Muscle of leg (tissue), 11 donors: Measurements from ENCODE around the gene LDAH. TPM values are rescaled to one million over a fixed set of nuclear protein-coding genes. Genes with fewer than 3 reads are reported as not detected.
A peak's percentile ranks its signal among the peaks of the same experiment; 100 is the strongest.

ENCODE experiments used
- DNase-seq: peaks from one replicate; pipeline ENCODE4 v3.0.0; 2013
- H3K27ac ChIP-seq: one replicate; pipeline ENCODE4 v1.5.1; 2013; ENCODE audit warnings: mild to moderate bottlenecking, low read length, control low read depth
- H3K27me3 ChIP-seq: one replicate; pipeline ENCODE4 v1.6.1; 2013; ENCODE audit warnings: low read length; ENCODE audit not compliant: control insufficient read depth, insufficient read depth
- H3K36me3 ChIP-seq: one replicate; pipeline ENCODE4 v1.6.1; 2013; ENCODE audit warnings: low read length; ENCODE audit not compliant: control insufficient read depth, insufficient read depth
- H3K4me1 ChIP-seq: one replicate; pipeline ENCODE4 v1.6.1; 2013; ENCODE audit warnings: low read length; ENCODE audit not compliant: control insufficient read depth, insufficient read depth
- H3K4me3 ChIP-seq: one replicate; pipeline ENCODE4 v1.5.1; 2013; ENCODE audit warnings: low read length, control low read depth
- H3K9me3 ChIP-seq: replicated peaks from 2 replicates; pipeline ENCODE4 v1.6.1; 2013; ENCODE audit warnings: low read depth, low read length; ENCODE audit not compliant: control insufficient read depth
- WGBS: methylation state at CpG from one replicate; pipeline ENCODE4 v1.1.5; 2013; ENCODE audit warnings: missing lambda C conversion rate; ENCODE audit not compliant: insufficient coverage; 5-methylcytosine and 5-hydroxymethylcytosine counted together
- polyA plus RNA-seq, 8 donors: library from polyadenylated mRNA; unstranded; fragments of 120-200 nt; gene quantifications; one replicate each; pipeline versions ENCODE4 v1.2.1 to v1.2.3, GENCODE V29; 2013; ENCODE audit warnings: inconsistent platforms in 1 of 8, low replicate concordance in 1 of 8; ENCODE audit not compliant: insufficient read length in 8 of 8, insufficient read depth in 1 of 8
- total RNA-seq: library from RNA; stranded (reverse); fragments of 120-200 nt; gene quantifications from one replicate; pipeline ENCODE4 v1.2.4, GENCODE V29; 2013

The LDAH gene
- total and polyA plus RNA-seq, 9 donors, result 8.5 to 15.5 (median 10.9) TPM

GRCh38 chr2:20664431-20665242 is 158.3 kb downstream of the LDAH start:
- H3K4me3 ChIP-seq, result no peak overlapping the region
- no peak for DNase-seq
- peaks cover 30% of the 10 kb centered on the region for H3K4me1 ChIP-seq
- H3K27me3 ChIP-seq, result peaks cover 89% of the 10 kb centered on the region
- no peaks in the 10 kb centered on the region for H3K9me3 ChIP-seq
- WGBS, result 12% methylated on average over 9 of the region's 17 CpGs
- H3K36me3 ChIP-seq, result no peaks in the 10 kb centered on the region
- no peak overlapping the region for H3K27ac ChIP-seq

GRCh38 chr2:20664071-20664390 is 158.9 kb downstream of the LDAH start:
- Histone ChIP-seq H3K27ac (no peak overlapping the region), H3K4me3 (no peak overlapping the region), H3K27me3 (peaks cover 85% of the 10 kb centered on the region), H3K4me1 (peaks cover 24% of the 10 kb centered on the region), H3K9me3 (no peaks in the 10 kb centered on the region), H3K36me3 (no peaks in the 10 kb centered on the region)
- WGBS, result 0% methylated on average over 1 of the region's 2 CpGs
- DNase-seq, result no peak

GRCh38 chr2:20663196-20664070 is 159.5 kb downstream of the LDAH start:
- Histone ChIP-seq H3K27ac (no peak overlapping the region), H3K9me3 (no peaks in the 10 kb centered on the region), H3K36me3 (no peaks in the 10 kb centered on the region), H3K4me1 (peaks cover 24% of the 10 kb centered on the region), H3K4me3 (no peak overlapping the region), H3K27me3 (peaks cover 79% of the 10 kb centered on the region)
- 52% methylated on average over 3 of the region's 7 CpGs for WGBS
- DNase-seq, result no peak

GRCh38 chr2:20662308-20662937 is 160.5 kb downstream of the LDAH start:
- peaks cover 20% of the 10 kb centered on the region for H3K4me1 ChIP-seq
- 40% methylated on average over 1 of the region's 5 CpGs for WGBS
- H3K9me3 ChIP-seq, result no peaks in the 10 kb centered on the region
- H3K27me3 ChIP-seq, result peaks cover 72% of the 10 kb centered on the region
- H3K36me3 ChIP-seq, result no peaks in the 10 kb centered on the region
- H3K27ac ChIP-seq, result no peak overlapping the region
- DNase-seq, result no peak
- no peak overlapping the region for H3K4me3 ChIP-seq

GRCh38 chr2:20661421-20662307 is 161.2 kb downstream of the LDAH start:
- Histone ChIP-seq H3K4me1 (peaks cover 17% of the 10 kb centered on the region), H3K4me3 (no peak overlapping the region), H3K9me3 (no peaks in the 10 kb centered on the region), H3K27ac (no peak overlapping the region), H3K36me3 (no peaks in the 10 kb centered on the region), H3K27me3 (peaks cover 73% of the 10 kb centered on the region)
- 25% methylated on average over 7 of the region's 11 CpGs for WGBS
- peak; percentile 83 for DNase-seq

- WGBS, result 37% methylated on average over 5 of the region's 8 CpGs
- Histone ChIP-seq H3K4me3 (no peak overlapping the region), H3K4me1 (peaks cover 8% of the 10 kb centered on the region), H3K27ac (no peak overlapping the region), H3K27me3 (peaks cover 66% of the 10 kb centered on the region), H3K9me3 (no peaks in the 10 kb centered on the region), H3K36me3 (no peaks in the 10 kb centered on the region)
- no peak for DNase-seq
Observed at GRCh38 chr2:20660506-20661420, 162.1 kb downstream of the LDAH start.

- no peaks in the 10 kb centered on the region for H3K9me3 ChIP-seq
- 54% methylated on average over 2 of the region's 4 CpGs for WGBS
- no peak overlapping the region for H3K4me3 ChIP-seq
- peaks cover 36% of the 10 kb centered on the region for H3K27me3 ChIP-seq
- no peak overlapping the region for H3K27ac ChIP-seq
- DNase-seq, result no peak
- no peaks in the 10 kb centered on the region for H3K36me3 ChIP-seq
- no peaks in the 10 kb centered on the region for H3K4me1 ChIP-seq
Observed at GRCh38 chr2:20657522-20658235, 165.2 kb downstream of the LDAH start.

- 69% methylated on average over 7 of the region's 7 CpGs for WGBS
- no peaks in the 10 kb centered on the region for H3K9me3 ChIP-seq
- DNase-seq, result no peak
- peaks cover 24% of the 10 kb centered on the region for H3K27me3 ChIP-seq
- H3K4me1 ChIP-seq, result peaks cover 4% of the 10 kb centered on the region
- no peak overlapping the region for H3K27ac ChIP-seq
- H3K36me3 ChIP-seq, result no peaks in the 10 kb centered on the region
- no peak overlapping the region for H3K4me3 ChIP-seq
Observed at GRCh38 chr2:20656561-20656960, 166.3 kb downstream of the LDAH start.
